Measurements from ENCODE around the gene PRMT1.

PRMT1 gene

DNA sequence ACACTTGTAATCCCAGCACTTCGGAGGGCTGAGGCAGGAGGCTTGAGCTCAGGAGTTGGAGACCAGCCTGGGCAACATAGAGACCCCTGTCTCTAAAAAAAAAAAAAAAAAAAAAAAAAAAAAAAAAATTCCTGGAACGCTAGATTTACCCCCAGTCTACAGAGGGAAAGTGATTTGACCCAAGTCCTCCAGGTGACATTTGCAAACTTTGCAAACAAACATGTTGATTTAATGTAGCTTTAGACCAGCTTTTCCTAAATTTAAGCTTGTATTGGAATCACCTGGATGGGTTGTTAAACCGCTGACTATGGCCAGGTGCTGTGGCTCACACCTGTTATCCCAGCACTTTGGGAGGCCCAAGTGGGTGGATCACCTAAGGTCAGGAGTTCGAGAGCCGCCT lies 22.3 kb downstream of the PRMT1 start:
- Histone ChIP-seq H3K27ac (no peak overlapping the region), H3K36me3 (peaks cover 24% of the 10 kb centered on the region), H3K4me3 (ENCODE audit: low read depth, low read length) (no peak overlapping the region), H3K9me3 (ENCODE audit: severe bottlenecking) (no peaks in the 10 kb centered on the region), H3K27me3 (ENCODE audit: insufficient read depth, low read depth, severe bottlenecking) (no peaks in the 10 kb centered on the region)
- DNase-seq, result no peak
- TF ChIP-seq, protein P1, sequence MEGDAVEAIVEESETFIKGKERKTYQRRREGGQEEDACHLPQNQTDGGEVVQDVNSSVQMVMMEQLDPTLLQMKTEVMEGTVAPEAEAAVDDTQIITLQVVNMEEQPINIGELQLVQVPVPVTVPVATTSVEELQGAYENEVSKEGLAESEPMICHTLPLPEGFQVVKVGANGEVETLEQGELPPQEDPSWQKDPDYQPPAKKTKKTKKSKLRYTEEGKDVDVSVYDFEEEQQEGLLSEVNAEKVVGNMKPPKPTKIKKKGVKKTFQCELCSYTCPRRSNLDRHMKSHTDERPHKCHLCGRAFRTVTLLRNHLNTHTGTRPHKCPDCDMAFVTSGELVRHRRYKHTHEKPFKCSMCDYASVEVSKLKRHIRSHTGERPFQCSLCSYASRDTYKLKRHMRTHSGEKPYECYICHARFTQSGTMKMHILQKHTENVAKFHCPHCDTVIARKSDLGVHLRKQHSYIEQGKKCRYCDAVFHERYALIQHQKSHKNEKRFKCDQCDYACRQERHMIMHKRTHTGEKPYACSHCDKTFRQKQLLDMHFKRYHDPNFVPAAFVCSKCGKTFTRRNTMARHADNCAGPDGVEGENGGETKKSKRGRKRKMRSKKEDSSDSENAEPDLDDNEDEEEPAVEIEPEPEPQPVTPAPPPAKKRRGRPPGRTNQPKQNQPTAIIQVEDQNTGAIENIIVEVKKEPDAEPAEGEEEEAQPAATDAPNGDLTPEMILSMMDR (IDR thresholded peaks at IDR 0.05; ENCODE audit: low read depth, low read length), result no peak

DNA sequence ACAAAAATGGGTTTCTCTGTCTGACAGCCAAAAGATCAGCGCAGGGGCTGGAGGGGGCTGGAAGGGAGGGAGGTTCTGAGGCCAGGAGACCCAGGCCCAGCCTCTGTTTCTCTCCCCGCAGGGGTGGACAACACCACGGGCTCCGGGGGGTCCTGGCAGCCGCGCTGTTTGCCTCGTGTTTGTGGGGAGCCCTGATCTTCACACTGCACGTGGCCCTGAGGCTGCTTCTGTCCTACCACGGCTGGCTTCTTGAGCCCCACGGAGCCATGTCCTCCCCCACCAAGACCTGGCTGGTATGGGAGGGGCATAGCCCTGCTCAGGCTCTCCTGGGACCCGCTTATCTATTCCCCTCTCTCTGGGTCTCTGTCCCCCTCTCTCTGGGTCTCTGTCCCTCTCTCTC lies 23.5 kb downstream of the PRMT1 start:
- DNase-seq, result no peak
- no peak overlapping the region for H3K27ac ChIP-seq
- peaks cover 30% of the 10 kb centered on the region for H3K36me3 ChIP-seq
- no peaks in the 10 kb centered on the region for H3K9me3 ChIP-seq (ENCODE audit: severe bottlenecking)
- no peak overlapping the region for H3K4me3 ChIP-seq (ENCODE audit: low read depth, low read length)
- H3K27me3 ChIP-seq (ENCODE audit: insufficient read depth, low read depth, severe bottlenecking), result no peaks in the 10 kb centered on the region
- TF ChIP-seq, protein P1 (IDR thresholded peaks at IDR 0.05; ENCODE audit: low read depth, low read length), result no peak

DNA sequence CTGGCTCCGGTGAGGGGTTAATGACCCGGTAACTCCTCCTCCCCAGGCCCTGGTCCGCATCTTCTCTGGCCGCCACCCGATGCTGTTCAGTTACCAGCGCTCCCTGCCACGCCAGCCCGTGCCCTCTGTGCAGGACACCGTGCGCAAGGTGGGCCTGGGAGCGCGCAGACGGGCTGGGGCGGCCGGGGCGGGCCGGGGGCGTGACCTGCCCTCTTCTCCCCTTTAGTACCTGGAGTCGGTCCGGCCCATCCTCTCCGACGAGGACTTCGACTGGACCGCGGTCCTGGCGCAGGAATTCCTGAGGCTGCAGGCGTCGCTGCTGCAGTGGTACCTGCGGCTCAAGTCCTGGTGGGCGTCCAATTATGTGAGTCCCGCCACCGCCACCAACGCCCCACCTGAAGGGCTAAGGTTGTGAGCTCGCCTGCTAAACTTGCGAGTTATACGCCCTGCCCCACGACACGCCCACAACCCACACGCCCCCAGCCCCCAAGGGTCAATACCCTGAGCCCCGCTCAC lies 24.3 kb downstream of the PRMT1 start:
- TF ChIP-seq, protein P1 (IDR thresholded peaks at IDR 0.05; ENCODE audit: low read depth, low read length), result no peak

DNA sequence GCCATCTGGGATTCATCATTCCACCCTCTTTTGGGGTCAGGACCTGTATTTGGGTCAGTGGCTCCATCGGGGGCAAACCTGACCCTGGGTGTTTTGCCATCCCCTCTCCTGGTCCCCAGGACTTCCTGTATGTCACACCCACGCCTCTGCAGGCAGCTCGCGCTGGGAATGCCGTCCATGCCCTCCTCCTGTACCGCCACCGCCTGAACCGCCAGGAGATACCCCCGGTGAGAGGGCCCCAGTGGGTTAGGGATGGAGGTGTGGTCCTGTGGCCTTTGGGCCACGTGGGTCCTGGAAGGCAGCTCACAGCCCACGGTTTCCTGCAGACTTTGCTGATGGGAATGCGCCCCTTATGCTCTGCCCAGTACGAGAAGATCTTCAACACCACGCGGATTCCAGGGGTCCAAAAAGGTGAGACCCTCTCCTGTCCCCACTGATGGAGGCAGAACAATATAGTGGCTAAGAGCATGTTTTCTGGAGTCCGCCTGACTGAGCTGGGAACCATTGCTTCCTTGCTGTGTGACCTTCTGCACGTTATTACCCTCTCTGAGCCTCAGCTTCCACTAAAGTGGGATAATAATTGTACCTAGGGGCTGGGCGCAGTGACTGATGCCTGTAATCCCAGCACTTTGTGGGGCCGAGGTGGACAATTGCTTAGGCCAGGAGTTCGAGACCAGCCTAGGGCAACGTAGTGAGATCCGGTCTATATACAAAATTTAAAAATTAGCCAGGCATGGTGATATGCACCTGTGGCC lies 28.0 kb downstream of the PRMT1 start:
- Histone ChIP-seq H3K27ac (no peak overlapping the region), H3K36me3 (peaks cover 24% of the 10 kb centered on the region), H3K9me3 (ENCODE audit: severe bottlenecking) (no peaks in the 10 kb centered on the region), H3K27me3 (ENCODE audit: insufficient read depth, low read depth, severe bottlenecking) (no peaks in the 10 kb centered on the region), H3K4me3 (ENCODE audit: low read depth, low read length) (no peak overlapping the region)
- TF ChIP-seq, protein P1 (IDR thresholded peaks at IDR 0.05; ENCODE audit: low read depth, low read length), result no peak
- DNase-seq, result no peak

More for the DNA sequence above, 24.3 kb downstream of the PRMT1 start:
- H3K36me3 ChIP-seq, result peaks cover 36% of the 10 kb centered on the region
- no peak for DNase-seq
- H3K27ac ChIP-seq, result no peak overlapping the region
- H3K9me3 ChIP-seq (ENCODE audit: severe bottlenecking), result no peaks in the 10 kb centered on the region
- H3K4me3 ChIP-seq (ENCODE audit: low read depth, low read length), result no peak overlapping the region
- no peaks in the 10 kb centered on the region for H3K27me3 ChIP-seq (ENCODE audit: insufficient read depth, low read depth, severe bottlenecking)

DNA sequence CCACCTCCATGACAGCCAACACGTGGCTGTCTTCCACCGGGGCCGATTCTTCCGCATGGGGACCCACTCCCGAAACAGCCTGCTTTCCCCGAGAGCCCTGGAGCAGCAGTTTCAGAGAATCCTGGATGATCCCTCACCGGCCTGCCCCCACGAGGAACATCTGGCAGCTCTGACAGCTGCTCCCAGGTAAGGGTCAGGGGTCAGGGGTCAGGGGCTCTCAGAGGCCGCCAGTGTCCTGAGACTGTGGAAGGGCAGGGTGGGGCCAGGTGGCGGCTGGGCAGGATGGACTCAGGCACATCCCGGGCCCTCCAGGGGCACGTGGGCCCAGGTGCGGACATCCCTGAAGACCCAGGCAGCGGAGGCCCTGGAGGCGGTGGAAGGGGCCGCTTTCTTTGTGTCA lies 28.8 kb downstream of the PRMT1 start:
- no peak overlapping the region for H3K4me3 ChIP-seq (ENCODE audit: low read depth, low read length)
- H3K27me3 ChIP-seq (ENCODE audit: insufficient read depth, low read depth, severe bottlenecking), result no peaks in the 10 kb centered on the region
- H3K36me3 ChIP-seq, result peaks cover 28% of the 10 kb centered on the region
- no peak for DNase-seq
- no peak overlapping the region for H3K27ac ChIP-seq
- TF ChIP-seq, protein P1 (IDR thresholded peaks at IDR 0.05; ENCODE audit: low read depth, low read length), result no peak
- H3K9me3 ChIP-seq (ENCODE audit: severe bottlenecking), result no peaks in the 10 kb centered on the region
